ENCODE measurements around the gene FGD6.
"Not testable (repeated sequence)": the region's sequence is repeated elsewhere in the genome, so short reads cannot be mapped to it uniquely, and the experiment has no call there.

Gene FGD6

DNA sequence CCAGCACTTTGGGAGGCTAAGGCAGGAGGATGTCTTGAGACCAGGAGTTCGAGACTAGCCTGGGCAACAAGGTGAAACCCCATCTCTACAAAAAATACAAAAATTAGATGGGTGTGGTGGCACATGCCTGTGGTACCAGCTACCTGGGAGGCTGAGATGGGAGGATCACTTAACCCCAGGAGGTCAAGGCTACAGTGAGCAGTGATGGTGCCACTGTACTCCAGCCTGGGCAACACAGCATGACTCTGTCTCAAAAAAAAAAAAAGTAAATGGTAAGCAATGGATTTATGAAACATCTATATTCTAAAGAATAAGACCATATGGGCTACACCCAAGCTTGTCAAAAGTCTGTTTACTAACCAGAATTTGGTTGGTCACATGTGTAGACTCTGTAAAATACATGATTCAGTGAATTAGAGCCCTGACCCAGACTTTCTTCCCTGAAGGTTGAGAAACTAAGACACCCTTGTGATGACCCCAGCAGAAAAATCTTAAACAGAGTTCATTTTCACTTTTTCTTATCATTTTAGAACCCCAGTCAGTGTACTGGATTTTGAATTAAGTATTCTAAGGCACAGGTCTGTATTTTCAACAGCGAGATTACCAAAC, 12.1 kb downstream of the FGD6 start:
- DNase-seq (ENCODE audit: low spot score), result no peak

DNA sequence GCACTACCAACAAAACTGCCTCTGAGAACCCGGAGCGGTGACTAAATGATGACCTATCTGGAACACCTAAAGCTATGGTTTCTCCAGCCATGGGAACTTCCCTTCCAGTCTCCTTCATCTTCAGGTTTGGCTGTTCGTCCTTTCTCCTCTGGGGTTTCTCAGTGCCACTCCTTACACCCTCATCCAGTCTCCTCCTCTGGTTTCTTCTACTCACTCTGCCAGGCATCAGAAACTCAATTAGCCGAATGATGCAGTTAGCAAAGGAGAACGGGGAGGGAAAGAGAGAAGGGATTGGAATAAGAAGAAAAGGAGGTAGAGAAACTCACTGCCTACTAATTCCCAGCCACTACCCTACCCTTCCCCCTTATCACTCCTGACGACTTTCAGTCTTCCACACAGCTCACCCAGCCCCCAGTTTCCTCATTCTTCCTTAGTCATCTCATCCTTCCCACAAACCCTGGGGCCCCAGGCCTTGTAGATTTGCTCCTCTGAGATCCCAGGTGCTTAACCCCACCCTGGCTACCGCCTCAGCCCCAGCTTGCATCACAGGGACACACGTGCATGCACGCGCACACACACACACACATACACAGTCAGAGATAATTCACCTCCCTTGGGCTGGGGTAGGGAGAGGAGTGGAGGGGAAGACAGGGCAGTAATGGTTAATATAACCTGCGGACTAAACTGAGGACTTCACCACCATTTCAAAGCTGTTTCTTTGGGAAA, 13.0 kb downstream of the FGD6 start:
- peak; percentile 56 for DNase-seq (ENCODE audit: low spot score)

DNA sequence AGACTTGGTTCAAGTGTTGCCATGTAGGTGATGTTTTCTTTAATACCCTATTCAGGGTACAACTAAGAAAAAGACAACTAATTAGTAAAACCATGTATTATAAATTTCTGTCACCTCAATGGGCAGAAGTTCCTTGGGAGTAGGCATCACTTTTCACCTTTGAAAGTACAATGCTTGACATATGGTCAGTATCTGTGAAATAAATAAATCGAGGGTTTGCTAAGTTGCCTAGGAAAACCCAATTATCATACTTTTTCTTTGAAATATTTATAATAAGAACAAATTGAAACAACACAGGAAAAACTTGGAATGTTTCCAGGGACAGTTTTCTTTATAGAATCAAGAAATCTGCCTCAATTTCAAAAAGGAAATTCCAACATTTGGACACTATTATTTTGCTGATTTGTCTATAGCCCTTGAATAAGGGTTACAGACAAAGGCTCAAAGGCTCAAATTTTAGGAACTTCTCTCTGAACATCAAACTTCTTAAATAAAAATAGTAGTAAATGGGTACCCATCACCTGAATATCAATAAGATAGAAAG, 13.7 kb downstream of the FGD6 start:
- DNase-seq (ENCODE audit: low spot score), result no peak

DNA sequence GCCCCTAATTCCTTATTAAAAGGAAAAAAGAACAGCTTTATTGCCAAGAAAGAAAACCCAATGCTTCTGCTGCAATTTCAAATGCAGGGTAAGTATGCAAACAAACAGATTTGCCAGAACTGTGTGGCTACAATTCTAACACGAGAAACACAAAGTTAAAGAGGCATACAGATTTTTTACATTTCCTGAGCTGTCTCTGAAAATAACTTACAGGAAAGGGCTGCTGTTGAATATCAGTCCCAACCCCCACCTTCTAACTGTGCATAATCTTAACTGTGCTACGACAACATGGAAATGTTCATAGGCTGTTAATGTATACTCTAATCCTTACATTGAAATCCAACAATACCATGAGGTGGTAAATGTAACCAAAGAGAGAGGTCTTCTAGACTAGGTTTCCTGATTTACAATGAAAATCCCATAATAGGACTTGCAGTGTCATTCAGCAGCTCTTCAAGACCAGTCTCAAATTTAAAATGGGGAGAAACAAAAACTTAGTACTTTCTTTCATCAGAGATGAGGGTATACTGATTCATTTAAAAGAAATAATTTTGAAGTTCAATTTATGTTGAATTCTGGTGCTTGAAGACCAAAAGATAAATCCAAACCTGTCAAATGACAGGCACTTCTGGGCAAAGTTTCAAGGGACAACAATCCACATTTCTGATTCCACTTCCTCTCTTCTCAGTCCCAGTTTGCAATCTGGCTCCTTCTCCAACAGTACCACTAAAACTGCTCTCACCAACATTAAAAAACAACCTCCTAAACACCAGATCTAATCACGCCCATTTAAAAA, 14.4 kb downstream of the FGD6 start:
- DNase-seq (ENCODE audit: low spot score), result peak; percentile 22

DNA sequence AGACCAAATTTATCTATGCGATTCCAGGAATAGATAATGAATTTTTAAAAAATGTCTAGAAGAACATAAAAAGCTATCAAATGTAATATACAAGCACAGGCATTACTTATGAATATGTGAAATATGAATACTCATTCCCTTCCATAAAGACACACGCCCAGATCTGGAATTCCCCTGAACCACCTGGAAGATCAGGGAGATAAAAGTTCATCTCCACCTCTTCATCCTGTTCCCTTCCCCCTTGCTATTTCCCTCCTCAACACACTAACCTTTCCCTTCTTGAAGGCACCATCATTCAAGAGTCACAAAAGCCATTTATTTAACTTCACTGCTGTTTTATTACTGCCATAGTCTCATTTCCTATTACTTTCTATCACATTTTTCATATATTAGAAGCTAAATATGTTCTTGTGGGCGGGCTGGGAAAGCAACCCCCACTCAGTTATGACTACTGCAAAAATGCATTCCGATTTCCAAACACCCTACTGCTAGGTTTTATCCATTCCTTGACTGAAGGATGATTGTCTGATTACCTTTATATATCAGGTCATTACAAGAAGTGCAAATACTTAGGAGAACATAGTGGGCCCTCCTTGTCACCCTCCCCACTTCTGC, 16.1 kb downstream of the FGD6 start:
- DNase-seq (ENCODE audit: low spot score), result peak; percentile 59

DNA sequence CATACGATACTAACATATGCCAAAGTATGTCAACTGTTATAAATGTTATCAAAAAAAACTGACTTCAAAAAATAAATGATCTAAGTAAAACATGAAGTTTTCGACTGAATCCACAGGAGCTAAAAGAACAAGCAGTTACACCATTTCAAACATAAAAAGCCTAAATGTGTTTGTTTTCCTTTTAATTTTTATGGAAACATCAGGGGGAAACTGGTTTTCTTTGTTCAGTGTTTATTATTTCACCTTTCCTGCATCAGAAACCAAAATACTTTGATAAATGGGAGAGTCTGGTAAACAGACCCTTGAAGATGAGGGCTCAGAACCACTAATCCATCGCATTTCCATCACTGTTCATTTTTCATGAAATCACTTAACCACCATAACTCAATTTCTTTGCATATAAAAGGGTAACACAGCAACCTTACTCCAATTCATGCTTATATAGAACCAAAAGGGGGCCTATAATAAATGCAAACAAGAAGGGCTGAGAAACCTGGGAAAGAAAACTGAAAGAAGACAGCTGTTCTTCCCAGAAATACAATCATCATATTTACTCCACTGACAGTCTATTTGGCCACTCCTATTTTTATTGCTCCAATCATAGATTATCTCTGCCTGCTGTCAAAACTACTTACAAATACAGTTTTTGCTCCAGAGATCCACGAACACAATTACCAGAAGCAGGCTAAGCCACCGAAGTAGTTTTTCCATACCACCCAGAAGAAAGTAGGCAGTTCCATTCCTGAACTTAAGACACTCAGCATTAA, 17.0 kb downstream of the FGD6 start:
- DNase-seq (ENCODE audit: low spot score), result peak; percentile 36

DNA sequence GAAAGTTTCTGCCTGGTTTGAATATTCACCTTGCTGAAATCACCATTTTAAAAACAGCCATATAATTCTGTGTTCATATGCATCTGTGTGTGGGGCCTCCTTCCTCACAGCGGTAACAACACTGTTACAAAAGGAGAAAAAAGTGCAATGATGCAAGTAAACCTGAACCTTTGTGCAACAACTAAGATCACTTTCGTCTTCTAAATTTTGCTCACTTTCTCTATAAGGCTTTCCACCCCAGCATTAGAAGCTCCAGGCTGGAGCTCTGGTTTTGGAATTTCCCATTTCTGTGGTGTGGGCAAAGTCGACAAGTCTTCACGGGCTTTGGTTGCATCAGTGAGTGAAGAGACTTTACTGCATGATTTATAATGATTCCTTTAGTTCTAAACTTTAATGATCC, 18.4 kb downstream of the FGD6 start:
- DNase-seq (ENCODE audit: low spot score), result no peak

DNA sequence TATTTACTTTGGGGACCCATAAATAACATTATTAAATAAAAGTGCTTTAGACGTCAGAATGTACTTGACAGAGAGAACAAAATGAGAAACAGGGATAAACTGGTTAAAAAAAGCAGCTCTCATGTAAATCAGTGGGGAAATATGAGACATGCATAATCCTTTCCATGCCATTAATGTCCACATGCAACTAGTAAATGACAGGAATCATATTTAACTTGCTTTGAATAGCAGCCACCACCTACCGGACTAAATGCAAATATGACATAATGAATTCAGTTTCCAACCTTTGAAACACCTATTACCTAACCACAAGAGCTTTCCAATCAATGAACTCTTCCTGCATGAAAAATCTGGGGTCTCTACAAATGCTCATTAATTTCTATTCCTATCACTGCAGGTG, 19.6 kb downstream of the FGD6 start:
- no peak for DNase-seq (ENCODE audit: low spot score)

DNA sequence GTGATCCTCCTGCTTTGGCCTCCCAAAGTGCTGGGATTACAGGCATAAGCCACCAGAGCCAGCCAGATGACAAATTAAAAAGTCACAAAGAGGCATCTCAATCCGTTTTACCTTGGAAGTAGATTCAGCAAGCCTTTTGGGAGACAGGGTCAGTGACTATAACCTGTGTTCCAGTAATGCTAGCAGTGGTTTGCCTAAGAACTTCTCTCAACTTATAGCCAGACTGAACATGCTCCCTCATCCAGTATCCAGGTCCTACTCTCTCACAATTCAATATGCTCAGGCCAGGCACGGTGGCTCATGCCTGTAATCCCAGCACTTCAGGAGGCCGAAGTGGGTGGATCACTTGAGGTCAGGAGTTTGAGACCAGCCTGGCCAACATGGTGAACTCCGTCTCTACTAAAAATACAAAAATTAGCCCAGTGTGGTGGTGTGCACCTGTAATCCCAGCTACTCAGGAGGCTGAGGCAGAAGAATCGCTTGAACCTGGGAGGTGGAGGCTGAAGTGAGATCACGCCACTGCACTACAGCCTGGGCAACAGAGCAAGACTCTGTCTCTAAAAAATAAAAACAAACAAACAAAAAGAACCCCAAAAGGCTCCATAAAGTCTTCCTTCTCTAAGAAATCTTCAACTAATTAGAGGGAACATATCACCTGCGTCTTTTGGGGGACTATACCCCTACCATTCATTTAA, 20.2 kb downstream of the FGD6 start:
- DNase-seq (ENCODE audit: low spot score), result not testable (repeated sequence)

DNA sequence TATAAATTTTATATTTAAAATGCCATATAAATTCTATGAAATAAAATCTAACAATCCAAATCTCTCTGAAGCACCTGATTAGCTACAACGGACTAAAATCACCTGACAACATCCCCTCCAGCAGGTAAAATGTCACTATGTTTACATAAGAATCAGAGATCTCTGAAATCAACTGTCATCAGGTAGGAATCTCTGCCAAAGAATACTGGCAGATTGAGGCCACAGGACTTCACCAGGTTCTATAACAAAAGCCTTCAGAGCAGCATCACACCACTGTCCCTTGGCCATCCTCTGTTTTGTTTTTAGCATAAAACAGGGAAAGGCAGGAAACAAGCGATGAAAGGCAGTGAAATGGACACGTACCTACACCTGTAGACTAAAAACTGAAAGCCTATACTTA, 22.1 kb downstream of the FGD6 start:
- no peak for DNase-seq (ENCODE audit: low spot score)

DNA sequence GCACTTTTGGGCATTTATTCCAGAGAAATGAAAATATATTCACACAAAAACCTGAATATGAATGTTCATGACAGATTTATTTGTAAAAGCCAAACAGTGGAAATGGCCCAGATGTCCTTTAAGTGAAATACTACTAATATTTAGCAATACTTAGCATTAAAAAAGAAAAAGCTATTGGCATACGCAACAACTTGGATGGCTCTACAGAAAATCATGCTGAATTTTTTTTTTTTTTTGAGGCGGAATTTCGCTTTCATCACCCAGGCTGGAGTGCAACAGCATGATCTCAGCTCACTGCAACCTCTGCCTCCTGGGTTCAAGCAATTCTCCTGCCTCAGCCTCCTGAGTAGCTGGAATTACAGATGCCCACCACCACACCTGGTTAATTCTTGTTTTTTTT, 24.1 kb downstream of the FGD6 start:
- no peak for DNase-seq (ENCODE audit: low spot score)

DNA sequence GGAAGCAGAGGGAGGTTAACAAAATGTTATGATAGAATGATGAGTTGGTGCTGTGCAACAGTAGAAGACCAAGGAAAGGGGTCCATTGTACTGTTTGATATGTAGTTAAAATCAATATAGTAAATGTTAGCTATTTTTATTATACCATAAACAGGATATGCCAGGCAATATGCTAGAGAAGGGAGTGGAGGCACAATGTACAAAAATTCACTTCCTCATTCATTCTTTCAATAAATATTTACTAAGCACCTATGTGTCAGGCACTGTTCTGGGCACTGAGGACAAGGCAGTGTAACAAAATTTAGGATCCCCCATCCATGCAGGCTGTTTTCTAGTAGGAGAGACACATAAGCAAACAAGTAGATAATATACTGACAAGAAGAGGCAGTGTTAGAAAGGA, 25.0 kb downstream of the FGD6 start:
- no peak for DNase-seq (ENCODE audit: low spot score)

DNA sequence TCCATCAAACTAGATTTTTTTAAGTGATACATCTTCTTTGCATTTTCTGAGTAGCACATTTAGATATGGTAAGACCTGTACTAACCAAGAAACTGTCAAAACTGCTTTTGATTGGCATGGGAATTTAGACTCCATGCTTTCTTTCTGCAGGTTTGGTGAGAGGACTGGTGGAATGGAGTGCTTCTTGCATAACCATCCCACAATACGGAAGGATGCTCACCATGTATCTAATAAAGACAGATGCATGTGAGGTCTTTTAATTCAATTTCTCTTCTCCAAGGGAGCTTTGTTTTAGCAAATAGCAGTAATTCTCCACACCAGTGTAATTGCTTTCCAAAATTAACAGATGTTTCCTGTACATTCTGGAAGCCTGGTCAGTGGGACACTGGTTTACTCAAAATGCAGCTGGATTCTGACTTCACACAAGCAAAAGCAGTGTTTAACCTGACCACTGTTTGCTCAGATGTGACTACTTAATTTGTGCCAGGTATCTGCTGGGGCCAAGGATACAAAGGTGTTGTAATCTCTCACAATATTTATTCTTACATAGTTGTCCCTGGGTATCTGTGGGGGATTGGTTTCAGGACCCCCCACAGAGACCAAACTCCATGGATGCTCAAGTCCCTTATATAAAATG, 26.1 kb downstream of the FGD6 start:
- DNase-seq (ENCODE audit: low spot score), result no peak

DNA sequence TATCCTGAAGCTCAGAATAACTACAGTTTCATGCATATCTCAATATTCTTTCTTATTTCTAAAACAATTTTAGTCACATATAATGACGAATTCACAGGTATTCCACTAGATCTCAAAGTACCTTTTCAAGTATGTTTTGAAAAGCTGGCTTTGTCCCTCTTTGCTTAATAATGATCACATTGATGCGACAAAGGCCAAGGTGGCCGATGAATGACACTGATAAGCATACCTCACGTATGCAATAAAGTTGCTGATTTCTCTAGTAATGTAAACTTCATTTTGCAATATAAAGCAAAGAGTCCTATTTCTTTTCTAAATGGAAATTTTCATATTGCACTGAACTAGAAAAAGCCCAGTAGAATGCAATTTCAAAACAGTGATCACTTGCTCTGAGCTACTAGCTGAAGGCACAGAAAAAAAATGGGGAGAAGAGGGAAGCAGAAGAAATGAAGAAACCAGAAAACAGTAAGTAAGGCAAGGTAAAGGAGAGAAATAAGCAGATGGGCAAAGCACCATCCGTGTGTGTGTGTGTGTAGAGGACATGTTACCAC, 29.3 kb downstream of the FGD6 start:
- no peak for DNase-seq (ENCODE audit: low spot score)

DNA sequence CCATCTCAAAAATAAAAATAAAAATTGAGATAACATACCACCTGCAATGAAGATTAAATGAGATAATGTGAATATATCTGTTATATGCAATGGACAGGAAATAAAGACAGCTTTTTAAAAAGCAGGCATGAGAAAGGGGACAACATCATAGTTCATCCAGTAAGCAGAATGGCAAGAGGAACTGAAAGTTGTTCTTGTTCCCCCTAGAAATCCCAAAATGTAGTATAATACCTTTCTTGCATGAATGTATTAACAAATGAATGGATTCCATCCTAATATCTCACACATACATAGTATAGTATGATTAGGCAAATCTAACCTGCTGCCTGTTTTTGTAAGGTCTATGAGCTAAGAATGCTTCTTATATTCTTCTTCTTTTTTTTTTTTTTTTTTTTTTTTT, 31.4 kb downstream of the FGD6 start:
- no peak for DNase-seq (ENCODE audit: low spot score)

DNA sequence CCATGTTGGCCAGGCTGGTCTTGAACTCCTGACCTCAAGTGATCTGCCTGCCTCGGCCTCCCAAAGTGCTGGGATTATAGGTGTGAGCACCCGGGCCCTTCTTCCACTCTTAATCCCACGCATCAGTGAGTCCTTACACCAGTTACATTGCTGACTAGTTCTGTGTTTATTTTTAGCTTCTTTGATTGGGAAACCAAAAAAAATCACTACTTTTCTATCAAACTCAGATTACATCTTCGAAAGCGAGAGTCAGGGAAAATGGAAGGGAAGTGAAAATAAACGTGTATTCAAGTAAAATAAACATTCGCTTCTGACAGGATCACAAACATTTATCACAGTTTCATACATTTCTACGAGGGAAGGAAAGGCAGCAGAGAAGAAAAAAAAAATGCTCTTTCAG, 32.2 kb downstream of the FGD6 start:
- no peak for DNase-seq (ENCODE audit: low spot score)

DNA sequence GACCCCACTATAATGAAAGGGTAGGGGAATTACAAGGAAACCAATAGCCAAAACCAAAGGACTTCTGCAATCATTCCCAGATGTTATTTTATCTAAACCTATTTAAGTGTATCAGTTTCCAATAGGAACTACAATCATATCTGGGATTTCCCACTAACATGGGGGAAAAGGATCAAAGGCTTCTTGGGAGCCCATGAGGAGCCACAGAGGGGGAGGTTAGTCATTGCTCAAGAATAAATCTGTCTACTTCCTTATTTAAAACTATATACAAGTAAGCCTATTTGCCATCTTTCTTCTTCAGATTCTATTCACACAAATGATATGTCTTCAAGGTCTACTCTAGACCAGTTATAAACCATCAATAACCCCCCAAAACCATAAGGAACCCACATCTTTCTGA, 33.1 kb downstream of the FGD6 start:
- DNase-seq (ENCODE audit: low spot score), result no peak

DNA sequence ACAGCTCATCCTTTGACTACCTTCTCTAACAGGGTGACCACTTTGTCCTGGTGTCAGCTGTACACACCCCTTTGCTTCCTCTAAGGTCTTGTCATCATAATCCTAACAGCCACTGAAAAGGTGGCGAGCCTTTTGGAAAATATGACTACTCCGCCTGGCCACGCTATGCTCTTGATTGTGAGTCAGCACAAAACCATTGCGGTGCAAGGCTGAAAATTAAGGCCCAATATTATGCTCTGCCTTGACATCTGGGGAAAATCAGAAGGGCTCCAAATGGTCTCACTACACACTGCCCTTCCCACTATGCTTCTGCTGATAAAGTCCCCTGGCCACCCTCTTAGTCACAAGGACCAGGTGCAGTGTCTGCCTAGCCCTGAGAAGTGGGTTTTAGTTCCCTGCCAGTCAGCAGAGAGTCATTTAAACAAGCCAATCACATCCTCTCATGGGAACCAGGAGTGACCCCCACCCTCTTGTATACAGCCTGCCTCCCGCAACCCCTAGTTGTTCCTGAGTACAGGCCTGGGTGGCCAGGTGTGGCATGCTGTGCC, 34.3 kb downstream of the FGD6 start:
- DNase-seq (ENCODE audit: low spot score), result peak; percentile 38

DNA sequence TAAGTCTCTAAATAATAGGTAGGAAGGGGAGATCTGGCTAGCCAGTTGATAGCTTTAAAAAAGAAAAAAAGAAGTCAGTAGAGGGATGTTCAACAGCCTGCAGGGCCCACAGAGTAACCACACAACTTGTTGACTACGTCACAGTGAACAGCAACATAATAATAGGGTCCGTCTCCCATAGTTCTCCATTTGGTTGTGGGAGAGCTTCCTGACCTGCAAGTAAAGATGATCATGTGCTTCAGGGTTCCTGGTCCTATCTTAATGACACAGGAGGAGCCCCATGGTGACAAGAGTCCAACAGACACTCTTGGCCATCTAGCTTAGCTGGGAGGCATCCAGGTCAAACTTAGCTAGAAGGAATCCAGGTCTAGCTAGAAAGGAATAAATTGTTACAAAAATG, 36.2 kb downstream of the FGD6 start:
- no peak for DNase-seq (ENCODE audit: low spot score)

DNA sequence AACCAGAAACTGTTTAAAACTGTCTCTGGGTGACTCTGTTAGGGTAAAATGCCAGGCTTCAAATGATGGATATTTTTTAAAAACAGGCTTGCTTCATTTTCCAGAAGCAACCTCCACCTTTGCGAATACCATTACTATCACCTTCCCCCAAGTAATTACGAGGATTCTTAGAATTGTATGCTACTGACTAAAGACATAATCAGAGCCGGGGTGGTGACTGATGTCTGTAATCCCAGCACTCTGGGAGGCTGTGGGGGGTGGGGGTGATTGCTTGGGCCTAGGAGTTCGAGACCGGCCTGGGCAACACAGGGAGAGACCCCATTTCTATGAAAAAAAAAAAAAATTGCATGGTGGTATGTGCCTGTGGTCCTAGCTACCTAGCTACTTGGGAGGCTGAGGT, 38.3 kb downstream of the FGD6 start:
- DNase-seq (ENCODE audit: low spot score), result no peak
